GM12878 (cell line): ENCODE measurements around the gene ICAM4. TPM values are rescaled to one million over a fixed set of nuclear protein-coding genes. Genes with fewer than 3 reads are reported as not detected.

ENCODE experiments used
- ATAC-seq: fragments of 200-7000 bp; cut with Tn5 transposase; 3 replicates; pipeline ENCODE4 v1.9.1; 2020; ENCODE audit warnings: mild to moderate bottlenecking, moderate library complexity
- BruUV-seq: library from RNA; stranded (reverse); fragments of 400-500 nt; replicated peaks from 2 replicates; lab custom pipeline; 2021; lab: Mats Ljungman, UMichigan
- CTCF ChIA-PET: fragments of 300-600 bp; sonication (Branson Sonifier 250); formaldehyde crosslinking; extraction: SDS; loops from one replicate; lab custom pipeline; 2021; ENCODE audit warnings: inconsistent platforms; lab: Yijun Ruan, JAX
- POLR2A ChIA-PET: fragments of 350-600 bp; formaldehyde crosslinking; extraction: SDS; loops from one replicate; lab custom pipeline; 2021; ENCODE audit warnings: inconsistent platforms; lab: Charles Lee
- RAD21 ChIA-PET: fragments of 300-600 bp; sonication (Branson Sonifier 250); formaldehyde crosslinking; loops from one replicate; lab custom pipeline; 2023; ENCODE audit warnings: antibody characterized with exemption; ENCODE audit not compliant: unreplicated experiment; lab: Charles Lee
- SMC1A ChIA-PET: fragments of 300-600 bp; sonication (Branson Sonifier 250); formaldehyde crosslinking; loops from one replicate; lab custom pipeline; 2023; ENCODE audit not compliant: unreplicated experiment, uncharacterized antibody; lab: Charles Lee
- DNase-seq: peaks from one replicate; pipeline ENCODE4 v3.0.0-alpha.2; 2011; ENCODE audit warnings: low read depth, low spot score
- FAIRE-seq: peaks from 3 replicates; lab custom pipeline; 2011; peaks lifted over from hg19 to GRCh38; lab: Jason Lieb, UNC
- H2AFZ ChIP-seq: 2 replicates; pipeline ENCODE4 v1.6.0; 2011; ENCODE audit warnings: low read depth, low read length, control low read depth; ENCODE audit not compliant: control insufficient read depth
- H3K27ac ChIP-seq: 2 replicates; pipeline ENCODE4 v1.5.1; 2011; ENCODE audit warnings: control low read depth; ENCODE audit not compliant: control insufficient read depth, insufficient read depth
- H3K27me3 ChIP-seq, 2 experiments: replicated peaks in 1 of 2; 2 replicates each; pipeline versions ENCODE4 v1.6.0 to v1.6.1; 2011; ENCODE audit warnings: low read length in 1 of 2; ENCODE audit not compliant: control insufficient read depth in 2 of 2, insufficient read depth in 2 of 2
- H3K36me3 ChIP-seq, 2 experiments: 2 replicates each; pipeline ENCODE4 v1.5.1; 2011; ENCODE audit warnings: low read length in 1 of 2; ENCODE audit not compliant: control insufficient read depth in 2 of 2, insufficient read depth in 2 of 2
- H3K4me1 ChIP-seq: 2 replicates; pipeline ENCODE4 v1.6.1; 2011; ENCODE audit warnings: mild to moderate bottlenecking, low read length, moderate library complexity, mixed read lengths; ENCODE audit not compliant: control insufficient read depth, insufficient read depth
- H3K4me2 ChIP-seq: 2 replicates; pipeline ENCODE4 v1.6.0; 2011; ENCODE audit warnings: control low read depth; ENCODE audit not compliant: control insufficient read depth, insufficient read depth
- H3K4me3 ChIP-seq: fragments of 200-600 bp; sonication (generic); 2 replicates; pipeline ENCODE4 v1.5.1; 2016
- H3K79me2 ChIP-seq: 2 replicates; pipeline ENCODE4 v1.6.0; 2011; ENCODE audit warnings: low read length; ENCODE audit not compliant: control insufficient read depth, insufficient read depth
- H3K9ac ChIP-seq: 2 replicates; pipeline ENCODE4 v1.8.0; 2011; ENCODE audit warnings: low read length, control low read depth, mixed read lengths; ENCODE audit not compliant: control insufficient read depth, insufficient read depth
- H3K9me3 ChIP-seq: replicated peaks from 3 replicates; pipeline ENCODE4 v1.5.1; 2011; ENCODE audit warnings: mild to moderate bottlenecking, low read length; ENCODE audit not compliant: control insufficient read depth, insufficient read depth
- H4K20me1 ChIP-seq: 2 replicates; pipeline ENCODE4 v1.6.0; 2011; ENCODE audit not compliant: control insufficient read depth, insufficient read depth
- BCL3 ChIP-seq: IDR thresholded peaks from 2 replicates; pipeline ENCODE4 v1.6.1; 2011; ENCODE audit warnings: borderline replicate concordance, low read depth, mild to moderate bottlenecking, moderate library complexity, low read length; ENCODE audit not compliant: insufficient read depth, poor library complexity, severe bottlenecking
- BHLHE40 ChIP-seq, 2 experiments: fragments of 450-650 bp in 1 of 2; IDR thresholded peaks; 2 replicates each; pipeline ENCODE4 v1.6.1; 2011 to 2017; ENCODE audit warnings: low read depth in 2 of 2, borderline replicate concordance in 1 of 2, improper control_type of control experiment in 1 of 2, low read length in 1 of 2, mild to moderate bottlenecking in 1 of 2
- BMI1 ChIP-seq: fragments of 450-650 bp; IDR thresholded peaks from 2 replicates; pipeline ENCODE4 v1.6.1; 2016; ENCODE audit warnings: mild to moderate bottlenecking, moderate library complexity, borderline replicate concordance
- CEBPZ ChIP-seq: fragments of 150-350 bp; IDR thresholded peaks from 2 replicates; pipeline ENCODE4 v1.6.1; 2016; ENCODE audit warnings: low read depth, low read length
- ESRRA ChIP-seq: IDR thresholded peaks from 2 replicates; pipeline ENCODE4 v1.6.1; 2012; ENCODE audit warnings: mild to moderate bottlenecking, low read length, improper control_type of control experiment
- FOXK2 ChIP-seq: fragments of 450-650 bp; IDR thresholded peaks from 2 replicates; pipeline ENCODE4 v1.6.1; 2017; ENCODE audit warnings: mild to moderate bottlenecking, moderate library complexity
- JUNB ChIP-seq: IDR thresholded peaks from 2 replicates; pipeline ENCODE4 v1.6.1; 2016; ENCODE audit warnings: antibody characterized with exemption, mild to moderate bottlenecking
- JUND ChIP-seq: IDR thresholded peaks from 2 replicates; pipeline ENCODE4 v1.6.1; 2012; ENCODE audit warnings: low read depth, mild to moderate bottlenecking, low read length, improper control_type of control experiment, moderate library complexity
- POLR2A ChIP-seq: IDR thresholded peaks from 2 replicates; pipeline ENCODE4 v1.6.1; 2011; ENCODE audit warnings: low read depth, mild to moderate bottlenecking, low read length
- POLR2AphosphoS5 ChIP-seq: IDR thresholded peaks from 2 replicates; pipeline ENCODE4 v1.6.1; 2011; ENCODE audit warnings: mild to moderate bottlenecking, low read length, inconsistent platforms
- RUNX3 ChIP-seq: IDR thresholded peaks from 2 replicates; pipeline ENCODE4 v1.6.1; 2012; ENCODE audit warnings: low read length, inconsistent platforms
- SP1 ChIP-seq: IDR thresholded peaks from one replicate; pipeline ENCODE4 v1.6.1; 2011; ENCODE audit warnings: low read depth, low read length
- WRNIP1 ChIP-seq: IDR thresholded peaks from 2 replicates; pipeline ENCODE4 v1.6.1; 2011; ENCODE audit warnings: low read depth, low read length, improper control_type of control experiment, borderline replicate concordance
- ZNF24 ChIP-seq: fragments of 450-650 bp; IDR thresholded peaks from 2 replicates; pipeline ENCODE4 v1.6.1; 2017; ENCODE audit warnings: antibody characterized with exemption, mild to moderate bottlenecking
- WGBS: methylation state at CpG from one replicate; pipeline ENCODE4 v1.1.6; 2016; ENCODE audit warnings: low lambda C conversion rate; ENCODE audit not compliant: insufficient replicate concordance, insufficient coverage; ENCODE audit errors: missing lambda C conversion rate; 5-methylcytosine and 5-hydroxymethylcytosine counted together
- in situ Hi-C: fragments of 300-500 bp; cut with MboI; formaldehyde crosslinking; loops from 9 replicates; pipeline ENCODE4 v1.14.3; 2018; ENCODE audit warnings: mixed read lengths
- intact Hi-C: fragments of 100-400 bp; cut with micrococcal nuclease; formaldehyde crosslinking; loops from one replicate; pipeline ENCODE4 v1.14.2; 2022; ENCODE audit not compliant: unreplicated experiment
- polyA plus RNA-seq, 11 experiments: library from polyadenylated mRNA; depleted of rRNA in 4 of 11; unstranded in 6 of 11; stranded (reverse) in 5 of 11; fragments of >200 nt; fragmentation: Nextera tagmentation in 4 of 11; fragmentation: Illumina TruSeq in 1 of 11; extraction: Ambion mirVana in 4 of 11; extraction: Trizol in 1 of 11; gene quantifications; 1 replicate in 1 of 11; 2 replicates in 10 of 11; pipeline versions ENCODE4 v1.2.1 to v1.2.3, GENCODE V29; 2011 to 2016; ENCODE audit warnings: inconsistent platforms in 2 of 11, missing spikeins in 2 of 11, low read depth in 1 of 11
- total RNA-seq, 4 experiments: library from RNA; depleted of rRNA in 3 of 4; stranded (reverse); fragments of >200 nt in 3 of 4; fragmentation: Illumina TruSeq in 1 of 4; extraction: Trizol in 1 of 4; gene quantifications; 2 replicates each; pipeline versions ENCODE4 v1.2.1 to v1.2.3, GENCODE V29; 2013 to 2021

Gene ICAM4
- total and polyA plus RNA-seq, 10 of the 15 experiments (the other 5 are each of a cell fraction or from before 2014, with no cell fraction given): 0.31 to 5.1 (median 1.7) TPM

- Histone ChIP-seq H3K4me2 (no peak overlapping the region), H3K4me3 (no peak overlapping the region), H3K79me2 (no peaks in the 10 kb centered on the region), H3K9me3 (no peaks in the 10 kb centered on the region; the same call in 2 of the 3 replicates), H3K4me1 (peaks cover 34% of the 10 kb centered on the region), H4K20me1 (no peaks in the 10 kb centered on the region), H3K36me3 (no peaks in the 10 kb centered on the region; a peak in 1 of 4 replicates), H2AFZ (no peak overlapping the region), H3K9ac (no peak overlapping the region), H3K27ac (no peak overlapping the region), H3K27me3 (peaks cover 3 to 16% of the 10 kb centered on the region in 2 experiments)
- in situ Hi-C loops (no loop called here), intact Hi-C loops (no loop called here)
- 35% methylated on average over 25 of the region's 25 CpGs for WGBS
- POLR2A ChIA-PET: no interaction called here
- CTCF ChIA-PET: no interaction called here
- ATAC-seq (no peak), FAIRE-seq (no peak), DNase-seq (no peak)
- RAD21 ChIA-PET: no interaction called here
- TF ChIP-seq ZNF24 (no peak), JUND (no peak), RUNX3 (no peak), CEBPZ (no peak), WRNIP1 (no peak), POLR2A (no peak), POLR2AphosphoS5 (no peak), BMI1 (no peak), FOXK2 (no peak), JUNB (no peak), BHLHE40 (IDR thresholded peaks at IDR 0.05; ENCODE audit: borderline replicate concordance in 1 of 2, low read depth in 2 of 2, low read length in 1 of 2) (no peak), SP1 (no peak), ESRRA (no peak), BCL3 (no peak)
- SMC1A ChIA-PET: interaction anchor here (1.2 kb wide), 1 partner anchor 20 kb away, joined by 3 read pairs; no protein-coding TSS in a partner anchor
- no TSS peak for BruUV-seq
These were observed 7.6 kb downstream of the ICAM4 start for GRCh38 chr19:10294368-10294697.
